Cardiac muscle cell (in vitro differentiated cells and primary cell): Measurements from ENCODE around the gene CYTH1. TPM values are rescaled to one million over a fixed set of nuclear protein-coding genes. Genes with fewer than 3 reads are reported as not detected.

Experiments used
- DNase-seq, 2 donors: peaks; one replicate each; pipeline versions ENCODE4 v3.0.0 to v3.0.0-alpha.2; 2010 to 2017; ENCODE audit warnings: low read depth in 1 of 2, low spot score in 1 of 2
- H3K27ac ChIP-seq: fragments of 200-600 bp; sonication (generic); 2 replicates; pipeline ENCODE4 v1.5.1; 2016
- H3K27me3 ChIP-seq: fragments of 200-600 bp; sonication (generic); 2 replicates; pipeline ENCODE4 v1.6.0; 2016; ENCODE audit warnings: control low read depth
- H3K36me3 ChIP-seq: fragments of 200-600 bp; sonication (generic); 2 replicates; pipeline ENCODE4 v1.5.1; 2016; ENCODE audit warnings: control low read depth
- H3K4me1 ChIP-seq: fragments of 200-600 bp; sonication (generic); 2 replicates; pipeline ENCODE4 v1.8.1; 2017; ENCODE audit warnings: low read depth, mild to moderate bottlenecking, mixed run types
- H3K4me3 ChIP-seq: fragments of 200-600 bp; sonication (generic); 2 replicates; pipeline ENCODE4 v1.5.1; 2016; ENCODE audit warnings: mild to moderate bottlenecking
- H3K9me3 ChIP-seq: fragments of 200-600 bp; sonication (generic); 2 replicates; pipeline ENCODE4 v1.5.1; 2017; ENCODE audit warnings: low read depth, mild to moderate bottlenecking, control low read depth
- CTCF ChIP-seq: IDR thresholded peaks from 2 replicates; pipeline ENCODE4 v1.5.1; 2012; ENCODE audit warnings: low read depth, mild to moderate bottlenecking, low read length
- polyA plus RNA-seq: library from polyadenylated mRNA; unstranded; fragments of >200 nt; fragmentation: Nextera tagmentation; extraction: Ambion mirVana; gene quantifications from 2 replicates; pipeline ENCODE4 v1.2.1, GENCODE V29; 2016
- total RNA-seq: library from RNA; depleted of rRNA; stranded (reverse); fragments of >200 nt; gene quantifications from 2 replicates; pipeline ENCODE4 v1.2.3, GENCODE V29; 2016

Gene CYTH1
- total and polyA plus RNA-seq, 2 experiments from 2014 or later: 21.9 to 39.6 TPM

DNA sequence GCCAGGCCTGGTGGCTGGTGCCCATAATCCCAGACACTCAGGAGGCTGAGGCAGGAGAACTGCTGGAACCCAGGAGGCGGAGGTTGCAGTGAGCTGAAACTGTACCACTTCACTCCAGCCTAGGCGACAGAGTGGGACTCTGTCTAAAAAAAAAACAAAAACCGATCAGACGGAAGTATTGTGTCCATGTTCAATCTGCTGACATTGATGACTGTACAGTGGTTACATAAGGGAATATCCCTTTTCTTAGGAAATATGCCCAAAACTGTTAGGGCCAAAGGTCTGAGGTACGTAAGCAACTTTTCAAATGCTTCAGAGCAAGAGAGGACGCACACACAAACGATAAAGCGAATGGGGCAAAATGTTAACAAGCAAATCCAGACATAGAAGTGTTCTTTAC lies 135.0 kb downstream of the CYTH1 start:
- no peaks in the 10 kb centered on the region for H3K27me3 ChIP-seq
- no peak for TF ChIP-seq CTCF
- no peaks in the 10 kb centered on the region for H3K4me1 ChIP-seq
- H3K27ac ChIP-seq: no peak overlapping the region
- H3K4me3 ChIP-seq: no peak overlapping the region
- no peaks in the 10 kb centered on the region for H3K9me3 ChIP-seq
- no peak for DNase-seq
- no peaks in the 10 kb centered on the region for H3K36me3 ChIP-seq

DNA sequence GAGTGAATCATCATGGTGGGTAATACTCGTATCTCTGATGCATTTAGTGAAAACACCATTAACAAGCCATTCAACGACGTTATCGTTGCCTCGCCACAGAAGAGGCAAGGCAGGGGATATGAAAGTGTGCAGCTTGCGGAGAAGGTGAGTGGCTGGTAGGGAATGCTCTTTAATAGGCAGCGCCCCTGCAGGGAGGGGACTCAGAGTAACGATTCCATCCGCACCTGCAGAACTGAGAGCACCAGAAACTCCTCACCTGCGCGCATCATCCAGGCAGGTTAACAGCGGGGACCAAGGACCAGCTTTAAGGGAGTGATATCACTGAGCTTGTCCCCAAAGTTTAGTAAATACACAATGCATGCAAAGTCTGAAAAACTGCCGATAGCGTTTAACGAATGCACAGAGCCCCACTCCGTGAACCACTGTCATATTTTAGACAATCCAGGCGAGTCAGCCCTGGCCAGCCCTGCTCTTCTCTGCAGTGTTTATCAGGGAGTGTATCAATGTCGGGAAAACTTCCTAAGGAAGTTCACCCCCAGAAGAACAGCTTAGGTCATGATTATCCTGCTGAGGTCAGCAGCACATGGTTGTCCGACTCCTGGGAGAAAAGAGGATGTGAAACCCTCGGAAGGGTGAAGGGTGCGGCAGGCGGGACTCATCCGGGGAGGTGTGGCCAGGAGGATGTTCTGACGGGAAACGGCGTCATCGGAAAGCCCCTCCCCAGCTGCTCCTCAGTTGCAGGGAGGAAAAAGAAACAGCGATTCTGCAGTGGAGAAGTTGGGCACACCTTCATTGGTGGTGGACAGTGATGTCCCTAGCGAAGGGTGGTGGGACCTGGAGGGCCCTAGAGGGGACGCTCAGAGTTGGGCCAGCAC lies 136.4 kb downstream of the CYTH1 start:
- H3K27me3 ChIP-seq: no peaks in the 10 kb centered on the region
- peak in 1 of 2 donors; percentile 72 for DNase-seq
- no peaks in the 10 kb centered on the region for H3K9me3 ChIP-seq
- no peak overlapping the region for H3K4me3 ChIP-seq
- no peaks in the 10 kb centered on the region for H3K36me3 ChIP-seq
- TF ChIP-seq CTCF: no peak
- no peaks in the 10 kb centered on the region for H3K4me1 ChIP-seq
- no peak overlapping the region for H3K27ac ChIP-seq

DNA sequence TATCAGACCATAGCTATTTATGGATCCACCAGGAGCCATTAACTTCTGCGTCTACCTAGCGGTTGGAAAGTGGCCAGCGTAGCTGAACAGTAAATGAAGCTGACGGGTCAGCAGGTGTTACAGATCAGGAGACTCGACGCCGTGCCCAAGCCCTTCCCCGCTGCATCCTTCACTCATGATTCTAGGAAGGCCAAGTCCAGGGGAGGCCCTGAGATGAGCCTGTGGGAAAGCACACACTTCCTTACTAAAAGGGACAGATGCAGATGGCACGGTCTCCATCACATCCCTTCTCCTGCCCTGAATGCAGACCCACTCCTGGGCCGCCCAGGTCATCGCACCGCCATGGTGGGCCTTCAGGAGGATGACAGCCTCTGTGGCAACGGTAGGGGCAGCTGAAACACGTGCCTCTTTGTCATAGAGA lies 137.1 kb downstream of the CYTH1 start:
- Histone ChIP-seq H3K4me1 (no peaks in the 10 kb centered on the region), H3K27ac (no peak overlapping the region), H3K4me3 (no peak overlapping the region), H3K36me3 (no peaks in the 10 kb centered on the region), H3K27me3 (no peaks in the 10 kb centered on the region), H3K9me3 (no peaks in the 10 kb centered on the region)
- TF ChIP-seq CTCF: no peak
- no peak for DNase-seq

GRCh38 chr17:78644224-78644623 lies 137.8 kb downstream of the CYTH1 start:
- no peak for TF ChIP-seq CTCF
- Histone ChIP-seq H3K36me3 (no peaks in the 10 kb centered on the region), H3K9me3 (no peaks in the 10 kb centered on the region), H3K27ac (no peak overlapping the region), H3K27me3 (no peaks in the 10 kb centered on the region), H3K4me3 (no peak overlapping the region), H3K4me1 (no peaks in the 10 kb centered on the region)
- DNase-seq: no peak

GRCh38 chr17:78643326-78643725 lies 138.7 kb downstream of the CYTH1 start:
- no peak for TF ChIP-seq CTCF
- no peak for DNase-seq
- Histone ChIP-seq H3K27ac (no peak overlapping the region), H3K27me3 (no peaks in the 10 kb centered on the region), H3K4me3 (no peak overlapping the region), H3K9me3 (no peaks in the 10 kb centered on the region), H3K4me1 (no peaks in the 10 kb centered on the region), H3K36me3 (no peaks in the 10 kb centered on the region)
